GM19468 (cell line): Measurements from ENCODE around the gene VASH1.

ENCODE experiments used
- ATAC-seq: cut with Tn5 transposase; IDR thresholded peaks from one replicate; pipeline ENCODE4 v1.9.1; 2021; ENCODE audit warnings: mild to moderate bottlenecking, moderate library complexity, moderate number of reproducible peaks; ENCODE audit not compliant: unreplicated experiment; ENCODE audit errors: extremely low read depth

Gene VASH1

GRCh38 chr14:76827696-76828296, 66.5 kb downstream of the VASH1 start:
- ATAC-seq: no peak

DNA sequence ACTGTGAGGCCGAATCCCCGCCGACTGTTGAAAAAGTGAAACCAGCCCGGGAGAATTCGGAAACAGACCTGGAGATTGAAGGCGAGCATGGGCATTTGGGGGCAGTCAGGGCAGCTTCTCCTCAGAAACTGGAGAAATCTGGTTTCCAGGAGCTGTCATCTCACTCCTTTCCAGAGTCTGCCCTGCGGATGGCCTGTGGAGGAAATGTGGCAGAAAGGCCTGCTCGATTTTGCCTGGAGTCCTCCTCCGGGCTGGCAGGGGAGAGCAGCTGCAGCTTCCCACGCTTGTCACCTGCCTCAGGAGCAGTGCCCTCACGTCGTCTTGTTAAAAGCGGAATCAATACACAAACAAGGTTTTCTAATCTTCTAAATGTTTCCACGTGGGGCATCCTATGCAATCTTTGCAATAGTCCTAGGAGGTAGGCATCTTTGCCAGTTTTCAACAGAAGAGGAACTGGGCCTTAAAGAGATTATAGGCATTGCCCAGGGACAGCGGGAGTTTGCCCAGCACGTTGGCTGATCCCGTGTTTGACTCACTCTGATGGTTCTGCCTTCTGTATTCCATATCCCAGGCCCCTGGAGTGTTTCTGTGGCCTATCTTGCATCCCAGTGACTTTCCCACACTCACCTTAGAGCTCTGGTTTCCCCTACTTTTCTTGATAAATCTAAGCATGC, 67.2 kb downstream of the VASH1 start:
- no peak for ATAC-seq

DNA sequence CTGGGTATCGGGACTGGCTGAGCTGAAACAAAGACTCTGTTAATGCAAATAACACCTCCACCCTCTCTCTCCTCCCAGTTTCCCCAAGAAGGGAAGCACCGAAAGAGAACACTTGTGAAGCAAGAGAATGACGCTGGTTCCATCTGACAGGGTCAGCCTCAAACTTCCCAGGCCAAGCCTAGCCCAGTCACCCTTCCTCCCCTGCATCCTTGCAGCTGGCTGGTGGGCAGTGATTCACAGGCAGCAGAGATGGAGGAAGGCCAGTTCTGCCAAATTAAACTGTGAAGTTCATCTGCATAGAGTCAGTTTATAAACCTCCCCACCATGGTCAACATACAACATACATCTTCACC, 67.7 kb downstream of the VASH1 start:
- ATAC-seq: no peak

- no peak for ATAC-seq
These were observed 68.6 kb downstream of the VASH1 start for GRCh38 chr14:76829650-76830421.

GRCh38 chr14:76830556-76830955, 69.3 kb downstream of the VASH1 start:
- no peak for ATAC-seq

DNA sequence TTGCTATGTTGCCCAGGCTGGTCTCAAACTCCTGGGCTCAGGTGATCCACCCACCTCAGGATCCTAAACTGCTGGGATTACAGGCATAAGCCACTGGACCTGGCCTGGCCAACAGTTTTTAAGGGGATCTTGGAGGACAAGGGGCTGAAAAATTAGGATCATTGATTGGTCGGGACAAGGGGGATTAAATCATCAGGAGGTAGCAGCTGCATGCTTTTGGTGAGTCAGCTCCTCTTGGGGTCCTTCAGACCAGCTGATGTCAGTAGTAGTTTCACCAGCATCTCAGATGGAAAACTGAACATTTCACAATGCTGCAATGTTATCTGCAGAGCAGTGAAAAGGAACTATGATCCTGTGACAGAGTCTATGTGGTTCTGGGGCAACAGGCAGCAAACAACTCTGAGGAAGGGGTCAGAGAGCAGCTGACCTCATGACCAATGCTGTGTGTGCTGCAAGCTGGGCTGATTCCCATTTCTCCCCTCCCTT, 71.3 kb downstream of the VASH1 start:
- no peak for ATAC-seq
